BE2C (cell line): ENCODE data around the gene TNKS2.

Experiments used
- DNase-seq: peaks from one replicate; pipeline ENCODE4 v3.0.0-alpha.2; 2020
- H3K27me3 ChIP-seq: fragments of 250-450 bp; sonication (Bioruptor Pico); 2 replicates; pipeline ENCODE4 v1.5.1; 2020; ENCODE audit warnings: mild to moderate bottlenecking
- H3K36me3 ChIP-seq: fragments of 250-450 bp; sonication (Bioruptor Pico); 2 replicates; pipeline ENCODE4 v1.5.1; 2020; ENCODE audit warnings: mild to moderate bottlenecking
- H3K4me1 ChIP-seq: fragments of 250-450 bp; sonication (Bioruptor Pico); 2 replicates; pipeline ENCODE4 v1.5.1; 2020
- H3K4me3 ChIP-seq: 2 replicates; pipeline ENCODE4 v1.5.1; 2011; ENCODE audit warnings: low read depth, low read length
- H3K9me3 ChIP-seq: fragments of 250-450 bp; sonication (Bioruptor Pico); 2 replicates; pipeline ENCODE4 v1.5.1; 2020
- CTCF ChIP-seq: IDR thresholded peaks from 2 replicates; pipeline ENCODE4 v1.5.1; 2012; ENCODE audit warnings: mild to moderate bottlenecking, low read depth, low read length

Gene TNKS2

GRCh38 chr10:91907914-91908336 is 109.7 kb downstream of the TNKS2 start:
- peak; percentile 15 for DNase-seq
- H3K4me1 ChIP-seq: no peaks in the 10 kb centered on the region
- H3K27me3 ChIP-seq: peaks cover 5% of the 10 kb centered on the region
- H3K9me3 ChIP-seq: no peaks in the 10 kb centered on the region
- TF ChIP-seq CTCF: no peak
- H3K4me3 ChIP-seq: peak overlapping the region; percentile 68
- no peaks in the 10 kb centered on the region for H3K36me3 ChIP-seq

- peak; percentile 29 for TF ChIP-seq CTCF
- H3K4me3 ChIP-seq: peak overlapping the region; percentile 68
- DNase-seq: peak; percentile 79
- no peaks in the 10 kb centered on the region for H3K36me3 ChIP-seq
- no peaks in the 10 kb centered on the region for H3K4me1 ChIP-seq
- H3K9me3 ChIP-seq: no peaks in the 10 kb centered on the region
- H3K27me3 ChIP-seq: peaks cover 5% of the 10 kb centered on the region
Observed at GRCh38 chr10:91908337-91909116, 110.3 kb downstream of the TNKS2 start.

GRCh38 chr10:91909117-91909677 is 111.0 kb downstream of the TNKS2 start, which contains the start of gene FGFBP3:
Gene FGFBP3, minus strand, starts transcription at chr10:91909486. Its CDS starts 517 bp downstream, at chr10:91908969.
- Histone ChIP-seq H3K4me1 (no peaks in the 10 kb centered on the region), H3K4me3 (peak within 1 kb of the TSS; percentile 68), H3K36me3 (no peaks in the 10 kb centered on the region), H3K9me3 (no peaks in the 10 kb centered on the region), H3K27me3 (peaks cover 7% of the 10 kb centered on the region)
- DNase-seq: peak; percentile 57
- TF ChIP-seq CTCF: no peak

- H3K27me3 ChIP-seq: peaks cover 13% of the 10 kb centered on the region
- no peak overlapping the region for H3K4me3 ChIP-seq
- no peak for TF ChIP-seq CTCF
- no peaks in the 10 kb centered on the region for H3K4me1 ChIP-seq
- no peaks in the 10 kb centered on the region for H3K9me3 ChIP-seq
- DNase-seq: no peak
- H3K36me3 ChIP-seq: no peaks in the 10 kb centered on the region
Observed at GRCh38 chr10:91910467-91910866, 112.2 kb downstream of the TNKS2 start.
